ENCODE measurements around the gene DACH1.

DNA sequence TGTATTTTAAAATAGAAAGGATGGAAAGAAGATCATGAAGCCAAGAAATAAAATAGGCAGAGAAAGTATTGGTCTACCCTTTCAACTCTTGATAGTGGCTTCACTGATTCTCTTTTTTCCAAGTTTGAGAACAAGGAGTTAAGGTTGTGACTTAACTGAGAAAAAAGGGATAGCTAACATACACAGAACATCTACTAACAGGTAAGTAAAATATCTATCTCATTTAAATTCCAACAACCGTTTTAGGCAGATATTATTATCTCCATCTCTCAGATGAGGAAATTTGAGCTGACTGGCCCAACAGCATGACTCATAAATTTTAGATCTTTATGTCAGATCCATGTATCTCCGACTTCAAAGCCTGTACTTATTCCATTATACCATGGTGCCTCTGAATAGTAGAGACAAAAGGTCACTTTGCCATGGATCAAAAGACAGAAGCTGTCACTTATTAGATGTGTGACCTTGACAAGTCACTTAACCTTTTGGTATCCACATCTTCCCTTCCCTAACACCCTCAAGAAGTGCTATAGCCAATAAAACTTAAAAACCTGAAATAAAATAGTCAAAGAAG lies 152.1 kb downstream of the DACH1 start:
- TF ChIP-seq CTCF (IDR thresholded peaks at IDR 0.05 in 4 of 5, conservative IDR thresholded peaks at IDR 0.05 in 1 of 5): no peak
- no peak for TF ChIP-seq POLR2A (IDR thresholded peaks at IDR 0.05)
